WTC11 (cell line): ENCODE measurements around the gene CEP131. TPM values are rescaled to one million over a fixed set of nuclear protein-coding genes. Genes with fewer than 3 reads are reported as not detected.

Experiments used
- ATAC-seq: fragments of 200-7000 bp; cut with Tn5 transposase; 2 replicates; pipeline ENCODE4 v1.10.0; 2021; ENCODE audit warnings: mild to moderate bottlenecking, moderate library complexity
- CTCF ChIA-PET: fragments of 300-600 bp; sonication (Branson Sonifier 250); formaldehyde crosslinking; loops from one replicate; lab custom pipeline; 2021; ENCODE audit warnings: antibody characterized with exemption; lab: Charles Lee
- POLR2A ChIA-PET: fragments of 350-600 bp; sonication (Branson Sonifier 250); formaldehyde crosslinking; loops from one replicate; lab custom pipeline; 2021; ENCODE audit warnings: antibody characterized with exemption; lab: Charles Lee
- DNase-seq: peaks from one replicate; pipeline ENCODE4 v3.0.0; 2021; ENCODE audit warnings: low spot score
- H3K27ac Mint-ChIP-seq: 2 replicates; pipeline ENCODE4 v1.8.0; 2021; ENCODE audit warnings: mixed read lengths
- H3K27me3 Mint-ChIP-seq: 2 replicates; pipeline ENCODE4 v1.8.0; 2021; ENCODE audit warnings: low read depth, mild to moderate bottlenecking, moderate library complexity, mixed read lengths
- H3K36me3 Mint-ChIP-seq: 2 replicates; pipeline ENCODE4 v1.8.0; 2021; ENCODE audit warnings: mixed read lengths
- H3K4me1 Mint-ChIP-seq: 2 replicates; pipeline ENCODE4 v1.8.0; 2022; ENCODE audit warnings: mixed read lengths
- H3K4me3 Mint-ChIP-seq: 2 replicates; pipeline ENCODE4 v1.8.0; 2021; ENCODE audit warnings: mild to moderate bottlenecking, moderate library complexity, mixed read lengths
- H3K9me3 Mint-ChIP-seq: 2 replicates; pipeline ENCODE4 v1.8.0; 2021; ENCODE audit warnings: mixed read lengths
- CREB1 ChIP-seq: sonication (generic); formaldehyde crosslinking; IDR thresholded peaks from 2 replicates; pipeline ENCODE4 v1.8.0; 2023; ENCODE audit warnings: mild to moderate bottlenecking, missing genetic modification reagents
- EMX1 ChIP-seq: fragments of 250-450 bp; sonication (Bioruptor Pico); IDR thresholded peaks from 2 replicates; pipeline ENCODE4 v1.8.0; 2021; ENCODE audit warnings: mild to moderate bottlenecking
- JUN ChIP-seq: sonication (generic); formaldehyde crosslinking; IDR thresholded peaks from 2 replicates; pipeline ENCODE4 v1.8.0; 2023; ENCODE audit warnings: mild to moderate bottlenecking, missing genetic modification reagents
- NFE2L1 ChIP-seq: sonication (generic); formaldehyde crosslinking; IDR thresholded peaks from 2 replicates; pipeline ENCODE4 v1.8.1; 2023; ENCODE audit warnings: missing genetic modification reagents
- NFYB ChIP-seq: sonication (generic); formaldehyde crosslinking; conservative IDR thresholded peaks from 2 replicates; pipeline ENCODE4 v1.8.0; 2022; ENCODE audit warnings: low read depth, missing genetic modification reagents
- OVOL2 ChIP-seq: fragments of 250-450 bp; sonication (Bioruptor Pico); IDR thresholded peaks from 2 replicates; pipeline ENCODE4 v1.9.0; 2021; ENCODE audit warnings: mild to moderate bottlenecking, borderline replicate concordance
- PRRX2 ChIP-seq: fragments of 250-450 bp; sonication (Bioruptor Pico); IDR thresholded peaks from 2 replicates; pipeline ENCODE4 v1.8.0; 2021; ENCODE audit warnings: mild to moderate bottlenecking
- SMAD4 ChIP-seq: sonication (generic); formaldehyde crosslinking; IDR thresholded peaks from 2 replicates; pipeline ENCODE4 v1.8.0; 2022; ENCODE audit warnings: mild to moderate bottlenecking, missing genetic modification reagents
- TCF7 ChIP-seq: sonication (generic); formaldehyde crosslinking; IDR thresholded peaks from 2 replicates; pipeline ENCODE4 v1.8.0; 2022; ENCODE audit warnings: mild to moderate bottlenecking, low read depth, missing genetic modification reagents, moderate library complexity
- TP53 ChIP-seq: sonication (generic); formaldehyde crosslinking; IDR thresholded peaks from 2 replicates; pipeline ENCODE4 v1.8.1; 2023; ENCODE audit warnings: mild to moderate bottlenecking, missing genetic modification reagents
- ZNF263 ChIP-seq: sonication (generic); formaldehyde crosslinking; IDR thresholded peaks from 2 replicates; pipeline ENCODE4 v1.8.1; 2022; ENCODE audit warnings: low read depth, mild to moderate bottlenecking, moderate library complexity, missing genetic modification reagents
- ZNF423 ChIP-seq: fragments of 250-450 bp; sonication (Bioruptor Pico); IDR thresholded peaks from 2 replicates; pipeline ENCODE4 v2.1.2; 2022; ENCODE audit warnings: mild to moderate bottlenecking, moderate library complexity
- total RNA-seq: library from RNA; stranded (reverse); gene quantifications from 3 replicates; pipeline ENCODE4 v1.2.3, GENCODE V29; 2021
- TF ChIP-seq, protein P1 (sequence below): sonication (generic); formaldehyde crosslinking; IDR thresholded peaks from 2 replicates; pipeline ENCODE4 v1.8.1; 2023; ENCODE audit warnings: mild to moderate bottlenecking, missing genetic modification reagents
- TF ChIP-seq, protein P2 (sequence below): sonication (generic); formaldehyde crosslinking; IDR thresholded peaks from 2 replicates; pipeline ENCODE4 v1.8.1; 2022; ENCODE audit warnings: low read depth, missing genetic modification reagents, borderline replicate concordance
- TF ChIP-seq, protein P3 (sequence below): fragments of 200-600 bp; IDR thresholded peaks from 2 replicates; pipeline ENCODE4 v1.8.0; 2022; ENCODE audit warnings: antibody characterized with exemption
- TF ChIP-seq, protein P4 (sequence below): sonication (generic); formaldehyde crosslinking; conservative IDR thresholded peaks from 2 replicates; pipeline ENCODE4 v1.8.1; 2023; ENCODE audit warnings: mild to moderate bottlenecking, low read depth, missing genetic modification reagents, moderate library complexity
- TF ChIP-seq, protein P5 (sequence below): sonication (generic); formaldehyde crosslinking; IDR thresholded peaks from 2 replicates; pipeline ENCODE4 v1.8.1; 2023; ENCODE audit warnings: mild to moderate bottlenecking, moderate library complexity, missing genetic modification reagents

CEP131 gene
- total RNA-seq, 1 experiment from 2014 or later: 35.2 TPM

DNA sequence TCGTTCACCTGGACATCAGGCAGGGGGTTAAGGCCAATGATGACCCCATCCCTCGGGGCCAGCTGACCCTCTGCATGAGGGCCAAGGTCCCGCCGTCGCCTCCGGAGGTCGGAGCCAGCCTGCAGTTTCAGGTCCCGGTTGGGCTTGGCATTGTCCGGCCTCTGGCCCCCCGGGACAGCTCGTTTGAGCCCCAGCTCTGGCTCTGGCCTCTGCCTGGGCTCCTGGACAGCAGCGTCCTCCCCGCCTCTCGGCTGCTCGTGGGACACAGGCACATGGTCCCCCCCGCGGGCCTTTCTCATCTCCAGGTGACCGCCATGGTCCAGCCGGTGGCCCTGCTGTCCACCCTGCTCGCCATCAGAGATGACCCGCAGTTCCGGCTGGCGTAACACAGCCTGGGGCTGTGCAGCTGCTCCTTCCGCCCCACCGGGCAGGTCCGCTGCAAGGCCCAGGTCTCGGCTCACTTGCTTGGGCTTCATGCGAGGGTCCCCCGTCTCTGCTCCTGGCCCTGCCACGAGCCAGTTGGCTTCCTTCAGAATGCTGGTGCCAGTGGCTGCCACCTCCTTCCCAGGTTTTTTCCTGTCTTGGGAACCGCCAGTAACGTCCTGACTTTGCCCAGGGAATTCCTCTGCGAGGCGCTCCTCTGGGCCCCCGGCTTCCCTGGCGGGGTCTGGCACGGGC lies 23.0 kb upstream of the CEP131 start:
- Mint-ChIP-seq H3K9me3 (no peaks in the 10 kb centered on the region), H3K27ac (no peak overlapping the region), H3K36me3 (no peaks in the 10 kb centered on the region), H3K4me1 (peaks cover 16% of the 10 kb centered on the region), H3K27me3 (no peaks in the 10 kb centered on the region), H3K4me3 (no peak overlapping the region)
- ATAC-seq (no peak), DNase-seq (no peak)
- POLR2A ChIA-PET: no interaction called here
- TF ChIP-seq, protein P1, sequence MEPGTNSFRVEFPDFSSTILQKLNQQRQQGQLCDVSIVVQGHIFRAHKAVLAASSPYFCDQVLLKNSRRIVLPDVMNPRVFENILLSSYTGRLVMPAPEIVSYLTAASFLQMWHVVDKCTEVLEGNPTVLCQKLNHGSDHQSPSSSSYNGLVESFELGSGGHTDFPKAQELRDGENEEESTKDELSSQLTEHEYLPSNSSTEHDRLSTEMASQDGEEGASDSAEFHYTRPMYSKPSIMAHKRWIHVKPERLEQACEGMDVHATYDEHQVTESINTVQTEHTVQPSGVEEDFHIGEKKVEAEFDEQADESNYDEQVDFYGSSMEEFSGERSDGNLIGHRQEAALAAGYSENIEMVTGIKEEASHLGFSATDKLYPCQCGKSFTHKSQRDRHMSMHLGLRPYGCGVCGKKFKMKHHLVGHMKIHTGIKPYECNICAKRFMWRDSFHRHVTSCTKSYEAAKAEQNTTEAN (CRISPR knock-in tag): no peak
- TF ChIP-seq EMX1 (CRISPR knock-in tag) (no peak), ZNF423 (CRISPR knock-in tag) (no peak), JUN (CRISPR knock-in tag) (no peak), PRRX2 (no peak), SMAD4 (CRISPR knock-in tag) (no peak), ZNF263 (CRISPR knock-in tag) (no peak), NFYB (CRISPR knock-in tag) (no peak), CREB1 (CRISPR knock-in tag) (no peak), OVOL2 (no peak), NFE2L1 (CRISPR knock-in tag) (no peak), TCF7 (no peak), TP53 (CRISPR knock-in tag) (no peak)
- TF ChIP-seq, protein P2, sequence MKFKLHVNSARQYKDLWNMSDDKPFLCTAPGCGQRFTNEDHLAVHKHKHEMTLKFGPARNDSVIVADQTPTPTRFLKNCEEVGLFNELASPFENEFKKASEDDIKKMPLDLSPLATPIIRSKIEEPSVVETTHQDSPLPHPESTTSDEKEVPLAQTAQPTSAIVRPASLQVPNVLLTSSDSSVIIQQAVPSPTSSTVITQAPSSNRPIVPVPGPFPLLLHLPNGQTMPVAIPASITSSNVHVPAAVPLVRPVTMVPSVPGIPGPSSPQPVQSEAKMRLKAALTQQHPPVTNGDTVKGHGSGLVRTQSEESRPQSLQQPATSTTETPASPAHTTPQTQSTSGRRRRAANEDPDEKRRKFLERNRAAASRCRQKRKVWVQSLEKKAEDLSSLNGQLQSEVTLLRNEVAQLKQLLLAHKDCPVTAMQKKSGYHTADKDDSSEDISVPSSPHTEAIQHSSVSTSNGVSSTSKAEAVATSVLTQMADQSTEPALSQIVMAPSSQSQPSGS (CRISPR knock-in tag): no peak
- TF ChIP-seq, protein P3, sequence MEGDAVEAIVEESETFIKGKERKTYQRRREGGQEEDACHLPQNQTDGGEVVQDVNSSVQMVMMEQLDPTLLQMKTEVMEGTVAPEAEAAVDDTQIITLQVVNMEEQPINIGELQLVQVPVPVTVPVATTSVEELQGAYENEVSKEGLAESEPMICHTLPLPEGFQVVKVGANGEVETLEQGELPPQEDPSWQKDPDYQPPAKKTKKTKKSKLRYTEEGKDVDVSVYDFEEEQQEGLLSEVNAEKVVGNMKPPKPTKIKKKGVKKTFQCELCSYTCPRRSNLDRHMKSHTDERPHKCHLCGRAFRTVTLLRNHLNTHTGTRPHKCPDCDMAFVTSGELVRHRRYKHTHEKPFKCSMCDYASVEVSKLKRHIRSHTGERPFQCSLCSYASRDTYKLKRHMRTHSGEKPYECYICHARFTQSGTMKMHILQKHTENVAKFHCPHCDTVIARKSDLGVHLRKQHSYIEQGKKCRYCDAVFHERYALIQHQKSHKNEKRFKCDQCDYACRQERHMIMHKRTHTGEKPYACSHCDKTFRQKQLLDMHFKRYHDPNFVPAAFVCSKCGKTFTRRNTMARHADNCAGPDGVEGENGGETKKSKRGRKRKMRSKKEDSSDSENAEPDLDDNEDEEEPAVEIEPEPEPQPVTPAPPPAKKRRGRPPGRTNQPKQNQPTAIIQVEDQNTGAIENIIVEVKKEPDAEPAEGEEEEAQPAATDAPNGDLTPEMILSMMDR: no peak
- TF ChIP-seq, protein P4, sequence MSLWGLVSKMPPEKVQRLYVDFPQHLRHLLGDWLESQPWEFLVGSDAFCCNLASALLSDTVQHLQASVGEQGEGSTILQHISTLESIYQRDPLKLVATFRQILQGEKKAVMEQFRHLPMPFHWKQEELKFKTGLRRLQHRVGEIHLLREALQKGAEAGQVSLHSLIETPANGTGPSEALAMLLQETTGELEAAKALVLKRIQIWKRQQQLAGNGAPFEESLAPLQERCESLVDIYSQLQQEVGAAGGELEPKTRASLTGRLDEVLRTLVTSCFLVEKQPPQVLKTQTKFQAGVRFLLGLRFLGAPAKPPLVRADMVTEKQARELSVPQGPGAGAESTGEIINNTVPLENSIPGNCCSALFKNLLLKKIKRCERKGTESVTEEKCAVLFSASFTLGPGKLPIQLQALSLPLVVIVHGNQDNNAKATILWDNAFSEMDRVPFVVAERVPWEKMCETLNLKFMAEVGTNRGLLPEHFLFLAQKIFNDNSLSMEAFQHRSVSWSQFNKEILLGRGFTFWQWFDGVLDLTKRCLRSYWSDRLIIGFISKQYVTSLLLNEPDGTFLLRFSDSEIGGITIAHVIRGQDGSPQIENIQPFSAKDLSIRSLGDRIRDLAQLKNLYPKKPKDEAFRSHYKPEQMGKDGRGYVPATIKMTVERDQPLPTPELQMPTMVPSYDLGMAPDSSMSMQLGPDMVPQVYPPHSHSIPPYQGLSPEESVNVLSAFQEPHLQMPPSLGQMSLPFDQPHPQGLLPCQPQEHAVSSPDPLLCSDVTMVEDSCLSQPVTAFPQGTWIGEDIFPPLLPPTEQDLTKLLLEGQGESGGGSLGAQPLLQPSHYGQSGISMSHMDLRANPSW: no peak
- TF ChIP-seq, protein P5, sequence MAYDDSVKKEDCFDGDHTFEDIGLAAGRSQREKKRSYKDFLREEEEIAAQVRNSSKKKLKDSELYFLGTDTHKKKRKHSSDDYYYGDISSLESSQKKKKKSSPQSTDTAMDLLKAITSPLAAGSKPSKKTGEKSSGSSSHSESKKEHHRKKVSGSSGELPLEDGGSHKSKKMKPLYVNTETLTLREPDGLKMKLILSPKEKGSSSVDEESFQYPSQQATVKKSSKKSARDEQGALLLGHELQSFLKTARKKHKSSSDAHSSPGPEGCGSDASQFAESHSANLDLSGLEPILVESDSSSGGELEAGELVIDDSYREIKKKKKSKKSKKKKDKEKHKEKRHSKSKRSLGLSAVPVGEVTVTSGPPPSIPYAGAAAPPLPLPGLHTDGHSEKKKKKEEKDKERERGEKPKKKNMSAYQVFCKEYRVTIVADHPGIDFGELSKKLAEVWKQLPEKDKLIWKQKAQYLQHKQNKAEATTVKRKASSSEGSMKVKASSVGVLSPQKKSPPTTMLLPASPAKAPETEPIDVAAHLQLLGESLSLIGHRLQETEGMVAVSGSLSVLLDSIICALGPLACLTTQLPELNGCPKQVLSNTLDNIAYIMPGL (CRISPR knock-in tag): no peak
- CTCF ChIA-PET: interaction anchor here (0.7 to 1.0 kb wide), 2 partner anchors 9 to 239 kb away, joined by 3 to 4 read pairs; no protein-coding TSS in a partner anchor
